Measurements from ENCODE around the gene TAS1R2. TPM values are rescaled to one million over a fixed set of nuclear protein-coding genes. Genes with fewer than 3 reads are reported as not detected.

Gene TAS1R2
- total and polyA plus RNA-seq, 2 of the 8 experiments (the other 6 are each of a cell fraction or from before 2014, with no cell fraction given) = not detected

- no peaks in the 10 kb centered on the region for H3K27me3 ChIP-seq (replicated peaks in 1 of 4; ENCODE audit: control insufficient read depth in 3 of 4, extremely low read depth in 1 of 4, insufficient read depth in 3 of 4, low read length in 3 of 4)
- no peak overlapping the region for H4K91ac ChIP-seq (replicated peaks; ENCODE audit: insufficient read length, low read length)
- H3K4me1 ChIP-seq (replicated peaks in 1 of 4; ENCODE audit: control insufficient read depth in 3 of 4, insufficient read depth in 4 of 4, low read length in 3 of 4) = no peaks in the 10 kb centered on the region
- H3K79me2 ChIP-seq (ENCODE audit: control insufficient read depth in 1 of 2, insufficient read depth in 2 of 2, low read length in 2 of 2) = no peaks in the 10 kb centered on the region
- CTCF ChIA-PET (ENCODE audit: partially characterized antibody) = interaction anchor here (2.1 kb wide), 1 partner anchor 42 kb away, joined by 8 read pairs; no protein-coding TSS in a partner anchor
- no peaks in the 10 kb centered on the region for H3K23me2 ChIP-seq (ENCODE audit: low read depth, low read length)
- peaks cover 2% of the 10 kb centered on the region; the same call in 1 of the 2 replicates for H3K79me1 ChIP-seq (ENCODE audit: low read depth, low read length)
- no peak for DNase-seq (ENCODE audit: low read depth in 1 of 2, low spot score in 2 of 2)
- no peak overlapping the region for H3K23ac ChIP-seq (ENCODE audit: insufficient read length)
- no peak overlapping the region for H3K4me2 ChIP-seq (ENCODE audit: insufficient read depth in 1 of 2, low read depth in 2 of 2, low read length in 2 of 2)
- FAIRE-seq = no peak
- H2BK120ac ChIP-seq (replicated peaks; ENCODE audit: low read depth, low read length) = no peak overlapping the region
- no peak overlapping the region for H3K27ac ChIP-seq (ENCODE audit: low read depth, low read length)
- H3K36me3 ChIP-seq (ENCODE audit: control insufficient read depth in 2 of 4, insufficient read depth in 4 of 4, low read length in 3 of 4) = no peaks in the 10 kb centered on the region
- WGBS, 2 experiments (ENCODE audit: extremely low coverage in 1 of 2, insufficient coverage in 1 of 2, insufficient read length in 1 of 2, insufficient replicate concordance in 2 of 2, low coverage in 1 of 2, low lambda C conversion rate in 2 of 2, missing lambda C conversion rate in 1 of 2) = 73% methylated on average over 9 of the region's 9 CpGs; no CpG with 5 or more reads in 1 of the 2 experiments
- POLR2A ChIA-PET (ENCODE audit: partially characterized antibody) = no interaction called here
- no peak overlapping the region for H3K56ac ChIP-seq (replicated peaks; ENCODE audit: insufficient read length, low read depth, low read length)
- no peak overlapping the region; the same call in 1 of the 2 replicates for H4K8ac ChIP-seq (ENCODE audit: extremely low read depth, insufficient read depth, low read length)
- H4K20me1 ChIP-seq (replicated peaks in 1 of 2; ENCODE audit: control insufficient read depth in 1 of 2, insufficient read depth in 2 of 2, low read length in 2 of 2) = peaks cover 0 to 3% of the 10 kb centered on the region in 2 experiments
- H3K18ac ChIP-seq (ENCODE audit: extremely low read depth, low read length) = no peak overlapping the region
- no peak overlapping the region for H4K5ac ChIP-seq (ENCODE audit: insufficient read length, low read depth, low read length)
- H3K9ac ChIP-seq (replicated peaks in 1 of 4; ENCODE audit: extremely low read depth in 1 of 4, low read depth in 3 of 4, low read length in 3 of 4) = no peak overlapping the region
- no peak overlapping the region for H2BK20ac ChIP-seq (ENCODE audit: low read length)
- no peak overlapping the region for H2BK12ac ChIP-seq (ENCODE audit: low read depth, low read length)
- H3K9me3 ChIP-seq (ENCODE audit: insufficient read depth in 2 of 2, low read depth in 1 of 2, low read length in 1 of 2) = no peaks in the 10 kb centered on the region
- no peak overlapping the region for H2AFZ ChIP-seq (ENCODE audit: low read length)
- no peak overlapping the region for H2AK5ac ChIP-seq (ENCODE audit: low read depth, low read length)
- H2BK15ac ChIP-seq (ENCODE audit: low read length) = no peak overlapping the region
- H3K4me3 ChIP-seq (ENCODE audit: extremely low read depth in 1 of 4, insufficient read depth in 2 of 4, low read depth in 3 of 4, low read length in 4 of 4) = no peak overlapping the region
- H3K14ac ChIP-seq (ENCODE audit: insufficient read length) = no peak overlapping the region
- H3K4ac ChIP-seq (replicated peaks; ENCODE audit: insufficient read length, low read depth, low read length) = no peak overlapping the region
- H2BK5ac ChIP-seq (ENCODE audit: low read depth, low read length) = no peak overlapping the region
- TF ChIP-seq SIRT6 (IDR thresholded peaks at IDR 0.05; ENCODE audit: low read length) (no peak), SP1 (IDR thresholded peaks at IDR 0.05; ENCODE audit: low read depth, low read length) (no peak), CHD2 (IDR thresholded peaks at IDR 0.05; ENCODE audit: low read length) (no peak), USF2 (IDR thresholded peaks at IDR 0.05; ENCODE audit: low read length) (no peak), NANOG (IDR thresholded peaks at IDR 0.05; ENCODE audit: insufficient read depth, low read depth, low read length, poor library complexity, severe bottlenecking) (no peak), E2F6 (IDR thresholded peaks at IDR 0.05) (no peak), FOSL1 (IDR thresholded peaks at IDR 0.05; ENCODE audit: insufficient read depth, low read depth, low read length) (no peak), YY1 (IDR thresholded peaks at IDR 0.05; ENCODE audit: low read depth, low read length) (no peak), SIX5 (IDR thresholded peaks at IDR 0.05; ENCODE audit: low read depth, low read length) (no peak), GTF2F1 (IDR thresholded peaks at IDR 0.05; ENCODE audit: borderline replicate concordance, low read depth, low read length) (no peak), ZNF274 (IDR thresholded peaks at IDR 0.05; ENCODE audit: borderline replicate concordance, extremely low read depth, low read length) (no peak), POLR2A (IDR thresholded peaks at IDR 0.05; ENCODE audit: control extremely low read depth in 1 of 2, low read depth in 2 of 2, low read length in 2 of 2) (no peak)
Measured at GRCh38 chr1:18865176-18865575, 5.7 kb upstream of the TAS1R2 start.
